ENCODE measurements around the gene TSPAN32.

TSPAN32 gene

GRCh38 chr11:2366276-2366675 lies 64.5 kb downstream of the TSPAN32 start:
- H3K36me3 ChIP-seq (ENCODE audit: insufficient read depth) = no peaks in the 10 kb centered on the region

DNA sequence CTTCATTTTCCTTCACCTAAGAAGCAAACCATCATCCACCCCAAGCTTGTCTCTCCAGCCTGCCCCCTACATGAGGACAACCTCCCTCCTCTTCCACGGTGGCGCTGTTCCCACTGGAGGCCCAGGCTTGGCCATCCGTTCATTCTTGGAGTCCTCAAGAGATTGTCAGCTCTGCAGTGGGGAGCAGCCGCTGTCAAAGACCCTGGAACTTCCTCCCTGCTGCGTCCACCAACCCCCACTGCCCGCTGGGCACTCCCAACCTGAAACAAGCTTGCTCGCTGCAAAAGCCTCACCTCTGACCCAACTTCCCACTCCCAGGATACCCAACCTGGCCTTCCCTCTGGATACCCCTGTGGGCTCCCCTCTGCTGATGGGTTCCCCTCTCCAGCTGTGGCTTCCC lies 64.9 kb downstream of the TSPAN32 start:
- no peak for TF ChIP-seq CTCF (conservative IDR thresholded peaks at IDR 0.05; ENCODE audit: low read depth, low read length)
- Histone ChIP-seq H2AFZ (ENCODE audit: low read depth) (no peak overlapping the region), H3K4me2 (no peak overlapping the region), H3K4me3 (IDR thresholded peaks at IDR 0.05; ENCODE audit: insufficient read depth, low read depth, low read length) (no peak overlapping the region), H3K79me2 (ENCODE audit: insufficient read depth, low read depth) (no peaks in the 10 kb centered on the region), H3K4me1 (ENCODE audit: low read depth, poor library complexity, severe bottlenecking) (no peaks in the 10 kb centered on the region), H3K27me3 (ENCODE audit: insufficient read depth, low read depth) (peaks cover 86% of the 10 kb centered on the region), H3K9ac (no peak overlapping the region), H4K20me1 (ENCODE audit: insufficient read depth) (no peaks in the 10 kb centered on the region), H3K27ac (no peak overlapping the region), H3K36me3 (ENCODE audit: insufficient read depth) (no peaks in the 10 kb centered on the region)

More at GRCh38 chr11:2366276-2366675, 64.5 kb downstream of the TSPAN32 start:
- Histone ChIP-seq H3K27me3 (ENCODE audit: insufficient read depth, low read depth) (peaks cover 86% of the 10 kb centered on the region), H3K9ac (no peak overlapping the region), H3K4me3 (IDR thresholded peaks at IDR 0.05; ENCODE audit: insufficient read depth, low read depth, low read length) (no peak overlapping the region), H2AFZ (ENCODE audit: low read depth) (no peak overlapping the region), H3K4me1 (ENCODE audit: low read depth, poor library complexity, severe bottlenecking) (no peaks in the 10 kb centered on the region), H3K79me2 (ENCODE audit: insufficient read depth, low read depth) (no peaks in the 10 kb centered on the region), H4K20me1 (ENCODE audit: insufficient read depth) (no peaks in the 10 kb centered on the region), H3K4me2 (no peak overlapping the region), H3K27ac (no peak overlapping the region)
- TF ChIP-seq CTCF (conservative IDR thresholded peaks at IDR 0.05; ENCODE audit: low read depth, low read length) = no peak

DNA sequence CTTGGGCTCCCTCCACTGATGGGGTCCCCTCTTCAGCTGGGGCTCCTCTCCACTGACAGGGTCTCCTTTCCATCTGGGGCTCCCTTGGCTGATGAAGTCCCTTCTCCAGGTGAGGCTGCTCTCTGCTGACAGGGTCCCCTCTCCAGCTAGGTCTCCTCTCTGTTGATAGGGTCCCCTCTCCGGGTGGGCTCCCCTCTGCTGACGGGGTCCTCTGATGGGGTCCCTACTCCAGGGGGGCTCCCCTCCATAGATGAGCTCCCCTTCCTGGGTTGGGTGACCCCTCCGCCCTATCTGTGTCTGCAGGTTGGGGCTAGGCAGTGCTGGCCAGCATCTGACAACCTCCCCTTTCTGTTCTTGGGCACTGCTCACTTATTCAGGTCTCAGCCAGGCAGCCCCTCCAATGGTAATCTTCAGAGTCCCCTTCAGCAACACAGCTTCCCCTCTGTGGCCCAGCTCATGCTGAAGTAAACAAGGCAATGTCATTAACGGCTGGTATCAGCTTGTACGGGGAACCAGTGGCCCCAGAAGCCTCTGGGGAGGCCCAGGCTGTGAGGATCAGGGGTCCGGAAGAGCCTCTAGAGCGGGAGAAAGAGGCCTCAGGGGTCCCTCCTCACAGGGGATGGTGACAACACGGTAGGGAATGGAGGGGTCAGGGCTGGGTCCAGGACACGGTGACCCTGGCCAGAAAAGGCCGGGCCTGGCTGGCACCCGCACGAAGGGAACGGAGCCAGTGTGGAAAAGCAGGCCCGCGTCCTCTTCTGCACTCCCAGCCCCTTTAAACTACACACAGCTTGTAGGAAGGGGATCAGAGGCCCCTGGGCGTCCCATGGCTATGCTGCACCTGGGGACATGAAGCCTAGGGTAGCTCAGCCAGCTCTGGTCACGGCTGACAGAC lies 65.7 kb downstream of the TSPAN32 start:
- no peak overlapping the region for H3K27ac ChIP-seq
- H3K9ac ChIP-seq = no peak overlapping the region
- H3K4me1 ChIP-seq (ENCODE audit: low read depth, poor library complexity, severe bottlenecking) = no peaks in the 10 kb centered on the region
- no peaks in the 10 kb centered on the region for H3K36me3 ChIP-seq (ENCODE audit: insufficient read depth)
- peaks cover 86% of the 10 kb centered on the region for H3K27me3 ChIP-seq (ENCODE audit: insufficient read depth, low read depth)
- no peak overlapping the region for H2AFZ ChIP-seq (ENCODE audit: low read depth)
- H3K4me2 ChIP-seq = no peak overlapping the region
- H3K4me3 ChIP-seq (IDR thresholded peaks at IDR 0.05; ENCODE audit: insufficient read depth, low read depth, low read length) = no peak overlapping the region
- no peak for TF ChIP-seq CTCF (conservative IDR thresholded peaks at IDR 0.05; ENCODE audit: low read depth, low read length)
- H4K20me1 ChIP-seq (ENCODE audit: insufficient read depth) = no peaks in the 10 kb centered on the region
- H3K79me2 ChIP-seq (ENCODE audit: insufficient read depth, low read depth) = no peaks in the 10 kb centered on the region

Measured in KMS-11 (cell line).